Activated CD4-positive, alpha-beta T cell treated with anti-CD3 and anti-CD28 coated beads, Interleukin-2, amount 10 ng/mL, durations not matched to agents 7 days and 5 days (primary cell): ENCODE results near the gene CD82. TPM values are rescaled to one million over a fixed set of nuclear protein-coding genes. Genes with fewer than 3 reads are reported as not detected.

Source experiments
- CTCF ChIA-PET: fragments of 350-600 bp; sonication (Branson Sonifier 250); formaldehyde crosslinking; loops from one replicate; lab custom pipeline; 2021; ENCODE audit warnings: antibody characterized with exemption; lab: Charles Lee
- POLR2A ChIA-PET: fragments of 350-600 bp; sonication (Branson Sonifier 250); formaldehyde crosslinking; loops from one replicate; lab custom pipeline; 2021; ENCODE audit warnings: antibody characterized with exemption; lab: Charles Lee
- DNase-seq: peaks from one replicate; pipeline ENCODE4 v3.0.0-alpha.2; 2020
- H3K27ac Mint-ChIP-seq: one replicate; pipeline ENCODE4 v1.8.0; 2021; ENCODE audit warnings: mild to moderate bottlenecking, moderate library complexity, mixed read lengths
- H3K27me3 Mint-ChIP-seq: one replicate; pipeline ENCODE4 v1.8.0; 2021; ENCODE audit warnings: mixed read lengths
- H3K36me3 Mint-ChIP-seq: one replicate; pipeline ENCODE4 v1.8.0; 2021; ENCODE audit warnings: low read depth, mixed read lengths
- H3K4me1 Mint-ChIP-seq: one replicate; pipeline ENCODE4 v1.8.0; 2021; ENCODE audit warnings: mixed read lengths
- H3K4me3 Mint-ChIP-seq: one replicate; pipeline ENCODE4 v1.8.0; 2021; ENCODE audit warnings: mild to moderate bottlenecking, moderate library complexity, mixed read lengths
- H3K9me3 Mint-ChIP-seq: one replicate; pipeline ENCODE4 v1.8.0; 2021; ENCODE audit warnings: mixed read lengths
- total RNA-seq, 2 experiments: library from RNA; stranded (reverse); gene quantifications; one replicate each; pipeline ENCODE4 v1.2.3, GENCODE V29; 2021

Gene CD82
- 100 to 1,000 TPM; 126 to 128 TPM for total RNA-seq

GRCh38 chr11:44565211-44565952, at the start of gene CD82:
TSS of gene CD82 (plus strand) at chr11:44565663. CDS start at chr11:44594663, 29,000 bp downstream.
- peaks cover 75% of the 10 kb centered on the region for H3K4me1 Mint-ChIP-seq

GRCh38 chr11:44516688-44517507, 48.6 kb upstream of the CD82 start:
- no peaks in the 10 kb centered on the region for H3K27me3 Mint-ChIP-seq
- no peaks in the 10 kb centered on the region for H3K36me3 Mint-ChIP-seq
- no peak overlapping the region for H3K4me3 Mint-ChIP-seq
- H3K4me1 Mint-ChIP-seq = no peaks in the 10 kb centered on the region
- H3K27ac Mint-ChIP-seq = no peak overlapping the region
- H3K9me3 Mint-ChIP-seq = no peaks in the 10 kb centered on the region
- DNase-seq = no peak
- POLR2A ChIA-PET = no interaction called here
- CTCF ChIA-PET = no interaction called here

More at GRCh38 chr11:44565211-44565952, at the start of gene CD82:
- ChIA-PET POLR2A (interaction anchor here (0.6 kb wide), 1 partner anchor 9 kb away, joined by 3 read pairs; no protein-coding TSS in a partner anchor), CTCF (interaction anchor here (1.1 to 3.5 kb wide), 8 partner anchors 9 to 51 kb away, joined by 3 to 13 read pairs (median 4); no protein-coding TSS in a partner anchor)
- DNase-seq = peak; percentile 97
- Mint-ChIP-seq H3K27me3 (no peaks in the 10 kb centered on the region), H3K36me3 (peaks cover 19% of the 10 kb centered on the region), H3K9me3 (peaks cover 8% of the 10 kb centered on the region), H3K27ac (peak within 1 kb of the TSS; percentile 80), H3K4me3 (peak within 1 kb of the TSS; percentile 86)

- Mint-ChIP-seq H3K36me3 (no peaks in the 10 kb centered on the region), H3K4me3 (no peak overlapping the region), H3K9me3 (no peaks in the 10 kb centered on the region), H3K27ac (no peak overlapping the region), H3K27me3 (peaks cover 5% of the 10 kb centered on the region), H3K4me1 (no peaks in the 10 kb centered on the region)
- no peak for DNase-seq
- CTCF ChIA-PET = no interaction called here
- POLR2A ChIA-PET = no interaction called here
These were observed 47.9 kb upstream of the CD82 start for GRCh38 chr11:44517541-44517940.

- CTCF ChIA-PET = no interaction called here
- H3K27me3 Mint-ChIP-seq = peaks cover 5% of the 10 kb centered on the region
- no peaks in the 10 kb centered on the region for H3K36me3 Mint-ChIP-seq
- peaks cover 4% of the 10 kb centered on the region for H3K4me1 Mint-ChIP-seq
- H3K27ac Mint-ChIP-seq = no peak overlapping the region
- no peak overlapping the region for H3K4me3 Mint-ChIP-seq
- POLR2A ChIA-PET = no interaction called here
- H3K9me3 Mint-ChIP-seq = no peaks in the 10 kb centered on the region
- DNase-seq = no peak
These were observed 46.4 kb upstream of the CD82 start for GRCh38 chr11:44518968-44519550.

- Mint-ChIP-seq H3K27me3 (peaks cover 5% of the 10 kb centered on the region), H3K9me3 (no peaks in the 10 kb centered on the region), H3K4me1 (peaks cover 4% of the 10 kb centered on the region), H3K27ac (no peak overlapping the region), H3K4me3 (no peak overlapping the region), H3K36me3 (no peaks in the 10 kb centered on the region)
- ChIA-PET CTCF (no interaction called here), POLR2A (no interaction called here)
- no peak for DNase-seq
These were observed 45.3 kb upstream of the CD82 start for GRCh38 chr11:44519989-44520737.

GRCh38 chr11:44521148-44521547, 44.3 kb upstream of the CD82 start:
- POLR2A ChIA-PET = no interaction called here
- no peak overlapping the region for H3K4me3 Mint-ChIP-seq
- no peak overlapping the region for H3K27ac Mint-ChIP-seq
- no peaks in the 10 kb centered on the region for H3K9me3 Mint-ChIP-seq
- peaks cover 5% of the 10 kb centered on the region for H3K27me3 Mint-ChIP-seq
- peaks cover 4% of the 10 kb centered on the region for H3K4me1 Mint-ChIP-seq
- H3K36me3 Mint-ChIP-seq = no peaks in the 10 kb centered on the region
- no peak for DNase-seq
- CTCF ChIA-PET = no interaction called here

GRCh38 chr11:44522294-44522693, 43.2 kb upstream of the CD82 start:
- Mint-ChIP-seq H3K4me3 (no peak overlapping the region), H3K9me3 (no peaks in the 10 kb centered on the region), H3K27me3 (peaks cover 5% of the 10 kb centered on the region), H3K36me3 (no peaks in the 10 kb centered on the region), H3K4me1 (peaks cover 5% of the 10 kb centered on the region), H3K27ac (no peak overlapping the region)
- POLR2A ChIA-PET = interaction anchor here (0.6 kb wide), 1 partner anchor 388 kb away, joined by 3 read pairs; no protein-coding TSS in a partner anchor
- CTCF ChIA-PET = interaction anchor here (2.2 to 2.7 kb wide), 3 partner anchors 9 to 18 kb away, joined by 8 to 16 read pairs (median 9); no protein-coding TSS in a partner anchor
- DNase-seq = no peak

- Mint-ChIP-seq H3K36me3 (no peaks in the 10 kb centered on the region), H3K27me3 (peaks cover 5% of the 10 kb centered on the region), H3K27ac (no peak overlapping the region), H3K9me3 (no peaks in the 10 kb centered on the region), H3K4me1 (peaks cover 9% of the 10 kb centered on the region), H3K4me3 (no peak overlapping the region)
- DNase-seq = no peak
- ChIA-PET CTCF (interaction anchor here (0.5 to 2.7 kb wide), 12 partner anchors 10 to 673 kb away, joined by 3 to 19 read pairs (median 4); no protein-coding TSS in a partner anchor), POLR2A (no interaction called here)
These were observed 41.1 kb upstream of the CD82 start for GRCh38 chr11:44524346-44524745.

- Mint-ChIP-seq H3K4me3 (no peak overlapping the region), H3K27me3 (peaks cover 5% of the 10 kb centered on the region), H3K4me1 (peaks cover 11% of the 10 kb centered on the region), H3K9me3 (no peaks in the 10 kb centered on the region), H3K27ac (no peak overlapping the region), H3K36me3 (no peaks in the 10 kb centered on the region)
- POLR2A ChIA-PET = no interaction called here
- no peak for DNase-seq
- CTCF ChIA-PET = interaction anchor here (0.6 to 2.7 kb wide), 8 partner anchors 10 to 387 kb away, joined by 3 to 19 read pairs (median 4); no protein-coding TSS in a partner anchor
These were observed 40.7 kb upstream of the CD82 start for GRCh38 chr11:44524751-44525201.

- Mint-ChIP-seq H3K4me3 (no peak overlapping the region), H3K27ac (no peak overlapping the region), H3K4me1 (peaks cover 20% of the 10 kb centered on the region), H3K36me3 (no peaks in the 10 kb centered on the region), H3K27me3 (peaks cover 5% of the 10 kb centered on the region), H3K9me3 (no peaks in the 10 kb centered on the region)
- DNase-seq = no peak
- POLR2A ChIA-PET = no interaction called here
- CTCF ChIA-PET = interaction anchor here (0.6 to 1.4 kb wide), 3 partner anchors 10 to 359 kb away, joined by 3 to 6 read pairs (median 3); no protein-coding TSS in a partner anchor
These were observed 39.8 kb upstream of the CD82 start for GRCh38 chr11:44525473-44526252.

GRCh38 chr11:44526438-44526837, 39.0 kb upstream of the CD82 start:
- ChIA-PET POLR2A (no interaction called here), CTCF (interaction anchor here (1.4 kb wide), 1 partner anchor 10 kb away, joined by 6 read pairs; no protein-coding TSS in a partner anchor)
- Mint-ChIP-seq H3K36me3 (no peaks in the 10 kb centered on the region), H3K27ac (no peak overlapping the region), H3K4me3 (no peak overlapping the region), H3K27me3 (peaks cover 5% of the 10 kb centered on the region), H3K9me3 (no peaks in the 10 kb centered on the region), H3K4me1 (peaks cover 28% of the 10 kb centered on the region)
- no peak for DNase-seq
